Measurements from ENCODE around the gene TLR4.

The TLR4 gene

GRCh38 chr9:117704024-117704575, at the start of gene TLR4:
Gene TLR4 (plus strand): TSS chr9:117704403. CDS start chr9:117704473, 70 bp downstream.
- H3K4me3 Mint-ChIP-seq, result peak within 1 kb of the TSS; percentile 77 to 83
- peaks cover 2 to 4% of the 10 kb centered on the region in 2 donors for H3K36me3 Mint-ChIP-seq
- H3K9me3 Mint-ChIP-seq, result no peaks in the 10 kb centered on the region
- ATAC-seq (replicated peaks), result peak; percentile 99
- peaks cover 26 to 47% of the 10 kb centered on the region in 2 donors for H3K4me1 Mint-ChIP-seq
- peaks cover 0 to 6% of the 10 kb centered on the region in 2 donors for H3K27me3 Mint-ChIP-seq
- DNase-seq, result peak; percentile 75
- peak within 1 kb of the TSS; percentile 91 for H3K27ac Mint-ChIP-seq

- no peaks in the 10 kb centered on the region for H3K4me1 Mint-ChIP-seq
- no peaks in the 10 kb centered on the region for H3K9me3 Mint-ChIP-seq
- H3K4me3 Mint-ChIP-seq, result no peak overlapping the region
- no peaks in the 10 kb centered on the region for H3K36me3 Mint-ChIP-seq
- DNase-seq (no peak), ATAC-seq (replicated peaks) (no peak)
- H3K27ac Mint-ChIP-seq, result no peak overlapping the region
- peaks cover 0 to 6% of the 10 kb centered on the region in 2 donors for H3K27me3 Mint-ChIP-seq
These were observed 48.2 kb upstream of the TLR4 start for GRCh38 chr9:117656002-117656401.

GRCh38 chr9:117662651-117663050, 41.6 kb upstream of the TLR4 start:
- ATAC-seq (replicated peaks) (no peak), DNase-seq (no peak)
- no peaks in the 10 kb centered on the region for H3K4me1 Mint-ChIP-seq
- H3K36me3 Mint-ChIP-seq, result no peaks in the 10 kb centered on the region
- no peak overlapping the region for H3K4me3 Mint-ChIP-seq
- H3K27ac Mint-ChIP-seq, result no peak overlapping the region
- peaks cover 3 to 6% of the 10 kb centered on the region in 2 donors for H3K9me3 Mint-ChIP-seq
- peaks cover 16 to 37% of the 10 kb centered on the region in 2 donors for H3K27me3 Mint-ChIP-seq

GRCh38 chr9:117664419-117664818, 39.8 kb upstream of the TLR4 start:
- Mint-ChIP-seq H3K27me3 (peaks cover 25 to 55% of the 10 kb centered on the region in 2 donors), H3K27ac (no peak overlapping the region), H3K9me3 (peaks cover 3 to 6% of the 10 kb centered on the region in 2 donors), H3K4me3 (no peak overlapping the region), H3K4me1 (no peaks in the 10 kb centered on the region), H3K36me3 (no peaks in the 10 kb centered on the region)
- no peak for ATAC-seq (replicated peaks)
- DNase-seq, result no peak

- DNase-seq, result no peak
- H3K27me3 Mint-ChIP-seq, result peaks cover 30 to 57% of the 10 kb centered on the region in 2 donors
- no peak for ATAC-seq (replicated peaks)
- H3K27ac Mint-ChIP-seq, result no peak overlapping the region
- H3K4me1 Mint-ChIP-seq, result no peaks in the 10 kb centered on the region
- H3K4me3 Mint-ChIP-seq, result no peak overlapping the region
- peaks cover 3 to 6% of the 10 kb centered on the region in 2 donors for H3K9me3 Mint-ChIP-seq
- H3K36me3 Mint-ChIP-seq, result no peaks in the 10 kb centered on the region
These were observed 38.4 kb upstream of the TLR4 start for GRCh38 chr9:117665601-117666385.

- Mint-ChIP-seq H3K4me3 (no peak overlapping the region), H3K27me3 (peaks cover 24 to 47% of the 10 kb centered on the region in 2 donors), H3K9me3 (peaks cover 8 to 9% of the 10 kb centered on the region in 2 donors), H3K36me3 (peaks cover 0 to 3% of the 10 kb centered on the region in 2 donors), H3K4me1 (no peaks in the 10 kb centered on the region), H3K27ac (no peak overlapping the region)
- no peak for ATAC-seq (replicated peaks)
- no peak for DNase-seq
These were observed 32.7 kb upstream of the TLR4 start for GRCh38 chr9:117671468-117671867.

GRCh38 chr9:117672369-117672768, 31.8 kb upstream of the TLR4 start:
- Mint-ChIP-seq H3K9me3 (peaks cover 8 to 9% of the 10 kb centered on the region in 2 donors), H3K4me1 (peaks cover under 1 to 3% of the 10 kb centered on the region in 2 donors), H3K36me3 (peaks cover 0 to 3% of the 10 kb centered on the region in 2 donors), H3K4me3 (no peak overlapping the region), H3K27me3 (peaks cover 24 to 38% of the 10 kb centered on the region in 2 donors), H3K27ac (no peak overlapping the region)
- ATAC-seq (replicated peaks), result no peak
- no peak for DNase-seq

GRCh38 chr9:117677572-117677971, 26.6 kb upstream of the TLR4 start:
- Mint-ChIP-seq H3K9me3 (peaks cover 8 to 9% of the 10 kb centered on the region in 2 donors), H3K4me1 (peaks cover 4 to 8% of the 10 kb centered on the region in 2 donors), H3K27ac (peak overlapping the region; percentile 47), H3K27me3 (peaks cover 12 to 14% of the 10 kb centered on the region in 2 donors), H3K4me3 (no peak overlapping the region), H3K36me3 (peaks cover 0 to 3% of the 10 kb centered on the region in 2 donors)
- ATAC-seq (replicated peaks) (no peak), DNase-seq (no peak)

GRCh38 chr9:117678871-117679270, 25.3 kb upstream of the TLR4 start:
- Mint-ChIP-seq H3K4me1 (peaks cover 8 to 9% of the 10 kb centered on the region in 2 donors), H3K36me3 (peaks cover 0 to 3% of the 10 kb centered on the region in 2 donors), H3K27ac (no peak overlapping the region), H3K9me3 (peaks cover 8 to 9% of the 10 kb centered on the region in 2 donors), H3K27me3 (peaks cover 6 to 16% of the 10 kb centered on the region in 2 donors), H3K4me3 (no peak overlapping the region)
- ATAC-seq (replicated peaks), result peak; percentile 41 to 46
- no peak for DNase-seq

- no peak for ATAC-seq (replicated peaks)
- no peak overlapping the region for H3K27ac Mint-ChIP-seq
- peaks cover 8 to 11% of the 10 kb centered on the region in 2 donors for H3K4me1 Mint-ChIP-seq
- peaks cover 11 to 21% of the 10 kb centered on the region in 2 donors for H3K27me3 Mint-ChIP-seq
- peaks cover 0 to 3% of the 10 kb centered on the region in 2 donors for H3K36me3 Mint-ChIP-seq
- H3K4me3 Mint-ChIP-seq, result no peak overlapping the region
- no peak for DNase-seq
- H3K9me3 Mint-ChIP-seq, result peaks cover 8 to 9% of the 10 kb centered on the region in 2 donors
These were observed 24.8 kb upstream of the TLR4 start for GRCh38 chr9:117679416-117679815.

GRCh38 chr9:117681888-117682287, 22.3 kb upstream of the TLR4 start:
- Mint-ChIP-seq H3K27ac (no peak overlapping the region), H3K4me1 (peaks cover 8 to 11% of the 10 kb centered on the region in 2 donors), H3K4me3 (no peak overlapping the region), H3K27me3 (peaks cover 27 to 44% of the 10 kb centered on the region in 2 donors), H3K36me3 (no peaks in the 10 kb centered on the region), H3K9me3 (no peaks in the 10 kb centered on the region)
- DNase-seq (no peak), ATAC-seq (replicated peaks) (no peak)

- peak; percentile 61 to 88 for ATAC-seq (replicated peaks)
- DNase-seq, result no peak
- Mint-ChIP-seq H3K4me1 (peaks cover 0 to 7% of the 10 kb centered on the region in 2 donors), H3K36me3 (no peaks in the 10 kb centered on the region), H3K27me3 (peaks cover 39 to 55% of the 10 kb centered on the region in 2 donors), H3K9me3 (peaks cover 2 to 8% of the 10 kb centered on the region in 2 donors), H3K4me3 (no peak overlapping the region), H3K27ac (no peak overlapping the region)
These were observed 21.1 kb upstream of the TLR4 start for GRCh38 chr9:117682955-117683710.

GRCh38 chr9:117687532-117687931, 16.7 kb upstream of the TLR4 start:
- H3K27me3 Mint-ChIP-seq, result peaks cover 44 to 58% of the 10 kb centered on the region in 2 donors
- H3K36me3 Mint-ChIP-seq, result no peaks in the 10 kb centered on the region
- H3K9me3 Mint-ChIP-seq, result peaks cover 3 to 11% of the 10 kb centered on the region in 2 donors
- ATAC-seq (replicated peaks) (no peak), DNase-seq (no peak)
- H3K4me3 Mint-ChIP-seq, result no peak overlapping the region
- peaks cover 0 to 7% of the 10 kb centered on the region in 2 donors for H3K4me1 Mint-ChIP-seq
- no peak overlapping the region for H3K27ac Mint-ChIP-seq

- Mint-ChIP-seq H3K27me3 (peaks cover 37% of the 10 kb centered on the region in 2 donors), H3K36me3 (no peaks in the 10 kb centered on the region), H3K4me3 (no peak overlapping the region), H3K9me3 (peaks cover 3 to 11% of the 10 kb centered on the region in 2 donors), H3K4me1 (no peaks in the 10 kb centered on the region), H3K27ac (no peak overlapping the region)
- ATAC-seq (replicated peaks), result no peak
- no peak for DNase-seq
These were observed 12.8 kb upstream of the TLR4 start for GRCh38 chr9:117691367-117691766.

Data from stimulated activated naive B cell treated with anti-CD40 and anti-IgM and Interleukin-4, amounts not matched to agents 10 μg/mL and 1 μg/mL and 100 μg/mL, for 72 hours (primary cell).